A549 (cell line): Measurements from ENCODE around the gene NRIP1. TPM values are rescaled to one million over a fixed set of nuclear protein-coding genes. Genes with fewer than 3 reads are reported as not detected.

Experiments
- ATAC-seq, 2 experiments: fragments of 200-7000 bp in 1 of 2; fragments of >200 bp in 1 of 2; cut with Nextera tagmentation in 1 of 2; cut with Tn5 transposase in 1 of 2; 3 replicates each; pipeline versions ENCODE4 v1.8.0 to v1.9.1; 2018 to 2020; ENCODE audit warnings: mild to moderate bottlenecking in 1 of 2, moderate library complexity in 1 of 2
- CTCF ChIA-PET: fragments of 300-600 bp; sonication (Branson Sonifier 250); formaldehyde crosslinking; extraction: SDS; loops from one replicate; lab custom pipeline; 2021; ENCODE audit warnings: antibody characterized with exemption, inconsistent platforms; lab: Yijun Ruan, JAX
- POLR2A ChIA-PET: fragments of 350-600 bp; formaldehyde crosslinking; extraction: SDS; loops from one replicate; lab custom pipeline; 2021; ENCODE audit warnings: antibody characterized with exemption, inconsistent platforms; lab: Yijun Ruan, JAX
- DNase-seq, 2 experiments: peaks; one replicate each; pipeline versions ENCODE4 v3.0.0 to v3.0.0-alpha.2; 2011 to 2016; ENCODE audit warnings: low read depth in 1 of 2, low spot score in 1 of 2
- FAIRE-seq: peaks from 2 replicates; lab custom pipeline; 2011; peaks lifted over from hg19 to GRCh38; lab: Jason Lieb, UNC
- H3K27ac ChIP-seq, 2 experiments: fragments of >200 bp; sonication (Bioruptor Twin); formaldehyde crosslinking; 3 replicates each; pipeline ENCODE4 v1.5.1; 2016 to 2017
- H3K4me1 ChIP-seq: fragments of >200 bp; sonication (Bioruptor Twin); formaldehyde crosslinking; 3 replicates; pipeline ENCODE4 v1.6.1; 2016
- H3K4me2 ChIP-seq: fragments of >200 bp; sonication (Bioruptor Twin); formaldehyde crosslinking; 3 replicates; pipeline ENCODE4 v1.6.1; 2016
- H3K4me3 ChIP-seq: fragments of >200 bp; sonication (Bioruptor Twin); formaldehyde crosslinking; 3 replicates; pipeline ENCODE4 v1.5.1; 2016
- H3K9me3 ChIP-seq: fragments of >200 bp; sonication (Bioruptor Twin); formaldehyde crosslinking; 3 replicates; pipeline ENCODE4 v1.6.1; 2016
- BHLHE40 ChIP-seq: IDR thresholded peaks from 2 replicates; pipeline ENCODE4 v1.6.1; 2012; ENCODE audit warnings: low read depth, low read length, inconsistent platforms
- CBX8 ChIP-seq: fragments of 200-600 bp; sonication (generic); IDR thresholded peaks from 2 replicates; pipeline ENCODE4 v1.6.1; 2016
- CEBPB ChIP-seq, 2 experiments: fragments of >200 bp in 1 of 2; sonication (Bioruptor Twin) in 1 of 2; formaldehyde crosslinking in 1 of 2; IDR thresholded peaks; 2 replicates each; pipeline ENCODE4 v1.6.1; 2012 to 2016
- CHD4 ChIP-seq: fragments of 200-600 bp; sonication (generic); IDR thresholded peaks from 2 replicates; pipeline ENCODE4 v1.6.1; 2016; ENCODE audit warnings: antibody characterized with exemption, mild to moderate bottlenecking, borderline replicate concordance
- E2F6 ChIP-seq: IDR thresholded peaks from 2 replicates; pipeline ENCODE4 v1.6.1; 2012; ENCODE audit warnings: low read depth, borderline replicate concordance
- EHF ChIP-seq: fragments of 250-450 bp; sonication (Bioruptor Pico); IDR thresholded peaks from 2 replicates; pipeline ENCODE4 v1.5.0; 2020; ENCODE audit warnings: mild to moderate bottlenecking
- ELK1 ChIP-seq: fragments of 150-350 bp; IDR thresholded peaks from 2 replicates; pipeline ENCODE4 v1.6.1; 2014; ENCODE audit warnings: low read depth, mild to moderate bottlenecking, low read length
- ESRRA ChIP-seq: fragments of 150-350 bp; IDR thresholded peaks from 2 replicates; pipeline ENCODE4 v1.6.1; 2014; ENCODE audit warnings: mild to moderate bottlenecking, low read length, borderline replicate concordance
- HES2 ChIP-seq: fragments of >200 bp; sonication (Bioruptor Twin); formaldehyde crosslinking; IDR thresholded peaks from 2 replicates; pipeline ENCODE4 v1.6.1; 2016
- HEYL ChIP-seq: fragments of 250-450 bp; sonication (Bioruptor Pico); IDR thresholded peaks from 2 replicates; pipeline ENCODE4 v1.8.0; 2021; ENCODE audit warnings: mild to moderate bottlenecking, moderate library complexity
- HOXA7 ChIP-seq: fragments of 250-450 bp; sonication (Bioruptor Pico); IDR thresholded peaks from 2 replicates; pipeline ENCODE4 v1.5.0; 2020; ENCODE audit warnings: mild to moderate bottlenecking, moderate library complexity
- HOXB5 ChIP-seq: fragments of 250-450 bp; sonication (Bioruptor Pico); IDR thresholded peaks from 2 replicates; pipeline ENCODE4 v1.5.0; 2020; ENCODE audit warnings: mild to moderate bottlenecking, moderate library complexity
- POLR2AphosphoS2 ChIP-seq: conservative IDR thresholded peaks from 2 replicates; pipeline ENCODE4 v1.6.1; 2012; ENCODE audit warnings: low read length, improper control_type of control experiment, inconsistent platforms
- RNF2 ChIP-seq: fragments of 200-600 bp; sonication (generic); IDR thresholded peaks from 2 replicates; pipeline ENCODE4 v1.6.1; 2016; ENCODE audit warnings: low read depth, mild to moderate bottlenecking, antibody characterized with exemption, moderate library complexity, borderline replicate concordance
- SMC3 ChIP-seq: fragments of >200 bp; sonication (Bioruptor Twin); formaldehyde crosslinking; IDR thresholded peaks from 3 replicates; pipeline ENCODE4 v1.6.1; 2018; ENCODE audit warnings: inconsistent platforms
- TFCP2L1 ChIP-seq: fragments of 250-450 bp; sonication (Bioruptor Pico); IDR thresholded peaks from 2 replicates; pipeline ENCODE4 v1.5.0; 2021; ENCODE audit warnings: mild to moderate bottlenecking
- TP53 ChIP-seq: fragments of 250-450 bp; sonication (Bioruptor Pico); IDR thresholded peaks from 2 replicates; pipeline ENCODE4 v1.5.0; 2021; ENCODE audit warnings: mild to moderate bottlenecking, moderate library complexity
- WGBS: methylation state at CpG from one replicate; pipeline ENCODE4 v1.1.6; 2017; ENCODE audit errors: missing lambda C conversion rate; 5-methylcytosine and 5-hydroxymethylcytosine counted together
- polyA plus RNA-seq, 4 experiments: library from polyadenylated mRNA; depleted of rRNA in 3 of 4; stranded (reverse); fragments of >200 nt; fragmentation: RNase III in 1 of 4; extraction: RNeasy Plus Mini Kit Qiagen cat#74134 plus additional on column Dnase treatment in 1 of 4; gene quantifications; 2 replicates in 3 of 4; 3 replicates in 1 of 4; pipeline ENCODE4 v1.2.3, GENCODE V29; 2011 to 2017

The NRIP1 gene
- polyA plus RNA-seq, 2 of the 4 experiments (the other 2 are of a cell fraction) = 18.9 to 35.5 TPM

GRCh38 chr21:15090390-15090789, 25.6 kb upstream of the NRIP1 start:
- WGBS = 72% methylated on average over 1 of the region's 1 CpG
- no peak overlapping the region for H3K4me3 ChIP-seq

GRCh38 chr21:15088488-15088887, 23.7 kb upstream of the NRIP1 start:
- H3K4me2 ChIP-seq = no peak overlapping the region
- no peak for FAIRE-seq
- TF ChIP-seq EHF (no peak), CBX8 (no peak), TFCP2L1 (no peak)
- WGBS = 89% methylated on average over 1 of the region's 1 CpG
- no peaks in the 10 kb centered on the region for H3K4me1 ChIP-seq
- H3K4me3 ChIP-seq = no peak overlapping the region
- no peaks in the 10 kb centered on the region for H3K9me3 ChIP-seq
- no peak overlapping the region for H3K27ac ChIP-seq
- POLR2A ChIA-PET = no interaction called here
- no peak for ATAC-seq
- CTCF ChIA-PET = no interaction called here
- DNase-seq = no peak

More at GRCh38 chr21:15090390-15090789, 25.6 kb upstream of the NRIP1 start:
- no peaks in the 10 kb centered on the region for H3K4me1 ChIP-seq
- POLR2A ChIA-PET = no interaction called here
- no peak overlapping the region for H3K4me2 ChIP-seq
- ATAC-seq (no peak), DNase-seq (no peak), FAIRE-seq (no peak)
- CTCF ChIA-PET = no interaction called here
- no peak overlapping the region for H3K27ac ChIP-seq
- H3K9me3 ChIP-seq = no peaks in the 10 kb centered on the region
- TF ChIP-seq HOXA7 (CRISPR knock-in tag) (no peak), E2F6 (no peak), BHLHE40 (no peak), ESRRA (no peak)

GRCh38 chr21:15084668-15085067, 19.9 kb upstream of the NRIP1 start:
- Histone ChIP-seq H3K4me2 (no peak overlapping the region), H3K9me3 (no peaks in the 10 kb centered on the region), H3K4me3 (no peak overlapping the region), H3K27ac (no peak overlapping the region), H3K4me1 (no peaks in the 10 kb centered on the region)
- TF ChIP-seq SMC3 = no peak
- TF ChIP-seq CHD4 = no peak
- TF ChIP-seq HOXA7 (CRISPR knock-in tag) = no peak
- no peak for TF ChIP-seq POLR2AphosphoS2
- no peak for TF ChIP-seq ELK1
- no peak for TF ChIP-seq HOXB5
- TF ChIP-seq RNF2 = no peak
- no peak for TF ChIP-seq CEBPB (IDR thresholded peaks at IDR 0.05)
- TF ChIP-seq HES2 = no peak
- no peak for TF ChIP-seq TFCP2L1
- TF ChIP-seq HEYL = no peak
- ATAC-seq (no peak), FAIRE-seq (no peak), DNase-seq (no peak)
- CTCF ChIA-PET = no interaction called here
- POLR2A ChIA-PET = no interaction called here

- ATAC-seq = no peak
- WGBS = 34% methylated on average over 2 of the region's 2 CpGs
- no peak overlapping the region for H3K27ac ChIP-seq
- POLR2A ChIA-PET = no interaction called here
- H3K4me1 ChIP-seq = no peaks in the 10 kb centered on the region
- no peaks in the 10 kb centered on the region for H3K9me3 ChIP-seq
- H3K4me2 ChIP-seq = no peak overlapping the region
- no peak for FAIRE-seq
- TF ChIP-seq HOXA7 (CRISPR knock-in tag) (no peak), ESRRA (no peak), TP53 (CRISPR knock-in tag) (no peak), POLR2AphosphoS2 (no peak)
- no peak for DNase-seq
- no peak overlapping the region for H3K4me3 ChIP-seq
- CTCF ChIA-PET = interaction anchor here (1.5 kb wide), 1 partner anchor 402 kb away, joined by 4 read pairs; no protein-coding TSS in a partner anchor
These were observed 15.7 kb upstream of the NRIP1 start for GRCh38 chr21:15080526-15080925.
